ENCODE data around the gene BORCS5.

BORCS5 gene

GRCh38 chr12:12433203-12433731 lies 76.4 kb downstream of the BORCS5 start:
- no peak for DNase-seq (ENCODE audit: low spot score)

DNA sequence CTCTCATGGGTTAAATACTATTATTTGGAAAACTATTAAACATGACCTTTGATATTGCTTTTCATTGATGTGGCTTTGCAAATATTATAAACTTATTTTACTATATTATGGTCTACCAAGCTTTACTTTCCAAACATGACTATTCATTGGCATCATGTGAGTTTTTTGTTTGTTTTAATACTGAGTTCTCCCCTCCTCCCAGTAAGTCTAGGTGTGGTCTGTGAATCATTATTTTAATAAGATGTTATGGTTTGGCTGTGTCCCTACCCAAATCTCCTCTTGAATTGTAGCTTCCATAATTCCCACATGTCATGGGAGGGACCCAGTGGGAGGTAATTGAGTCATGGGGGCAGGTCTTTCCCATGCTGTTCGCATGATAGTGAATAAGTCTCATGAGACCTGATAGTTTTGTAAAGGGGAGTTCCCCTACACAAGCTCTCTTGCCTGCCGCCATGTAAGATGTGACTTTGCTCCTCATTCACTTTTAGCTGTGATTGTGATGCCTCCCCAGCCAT lies 80.0 kb downstream of the BORCS5 start:
- no peak for DNase-seq (ENCODE audit: low spot score)

GRCh38 chr12:12439636-12440035 lies 82.8 kb downstream of the BORCS5 start:
- peak; percentile 16 for DNase-seq (ENCODE audit: low spot score)

- no peak for DNase-seq (ENCODE audit: low spot score)
Observed at GRCh38 chr12:12440784-12441428, 84.0 kb downstream of the BORCS5 start.

DNA sequence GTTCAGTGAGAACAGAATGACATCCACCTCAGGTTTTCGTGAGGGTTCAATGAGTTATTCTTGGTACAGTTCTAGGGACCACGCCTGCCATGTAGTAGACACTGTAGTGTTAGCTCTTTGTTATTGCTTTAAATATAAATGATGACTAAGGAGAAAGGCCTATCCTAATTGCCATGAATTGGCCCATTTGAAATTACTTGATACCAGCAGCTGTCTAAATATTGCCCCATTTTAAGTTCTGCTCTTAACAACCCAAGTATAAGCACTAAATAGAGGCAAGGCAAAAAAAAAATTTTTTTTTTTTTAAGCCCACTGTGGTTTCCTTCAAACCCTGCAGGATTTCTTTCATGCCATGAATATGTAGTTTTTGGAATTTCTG lies 84.5 kb downstream of the BORCS5 start:
- DNase-seq (ENCODE audit: low spot score): no peak

GRCh38 chr12:12441843-12442461 lies 85.1 kb downstream of the BORCS5 start:
- no peak for DNase-seq (ENCODE audit: low spot score)

DNA sequence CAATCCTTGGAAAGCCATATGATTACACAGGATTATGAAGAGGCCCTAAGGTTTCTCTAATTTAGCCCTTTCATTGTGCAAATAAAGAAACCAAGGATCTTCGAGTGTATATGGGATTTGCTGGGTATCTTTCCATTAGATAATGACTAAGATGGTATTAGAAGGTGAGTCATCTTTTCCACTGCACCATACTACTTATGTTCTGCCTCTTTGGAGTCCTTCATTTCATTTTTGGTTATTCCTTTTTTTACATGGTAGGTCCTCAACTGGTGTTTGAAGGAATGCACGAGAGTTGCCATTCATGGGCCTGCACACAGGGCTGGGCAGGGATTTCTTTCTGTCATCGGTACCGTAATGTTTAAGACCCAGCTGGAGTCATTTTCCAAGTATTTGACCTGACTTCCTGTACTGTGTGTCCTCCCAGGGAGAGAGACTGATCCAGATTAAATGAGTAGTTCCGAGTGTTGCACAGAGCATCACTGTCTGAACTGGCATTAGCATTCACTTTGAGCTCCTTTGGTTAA lies 85.7 kb downstream of the BORCS5 start:
- no peak for DNase-seq (ENCODE audit: low spot score)

DNA sequence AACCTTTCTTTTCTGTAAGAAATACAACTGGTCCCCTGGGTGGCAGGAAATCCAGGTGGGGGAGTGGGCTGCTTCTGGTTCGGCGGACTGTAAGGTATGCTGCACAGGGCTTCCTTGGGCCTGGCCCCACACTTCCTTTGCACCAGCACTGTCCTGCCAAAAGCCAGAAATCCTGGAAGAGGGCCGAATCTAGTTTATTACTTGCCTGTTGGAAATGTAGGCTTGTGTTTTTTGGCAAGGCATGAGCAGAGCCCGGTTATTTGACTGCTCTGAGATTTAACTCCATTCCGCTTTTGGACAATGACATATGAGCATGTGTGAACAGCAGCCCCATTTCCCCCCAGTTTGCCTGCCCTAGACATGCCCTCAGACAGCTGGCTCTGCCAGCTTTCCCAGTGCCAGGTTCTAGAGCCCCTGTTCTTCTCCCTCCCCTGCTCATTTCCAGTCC lies 86.6 kb downstream of the BORCS5 start:
- DNase-seq (ENCODE audit: low spot score): no peak

- DNase-seq (ENCODE audit: low spot score): peak; percentile 37
Observed at GRCh38 chr12:12445165-12445881, 88.4 kb downstream of the BORCS5 start.

GRCh38 chr12:12445882-12446181 lies 89.0 kb downstream of the BORCS5 start:
- no peak for DNase-seq (ENCODE audit: low spot score)

DNA sequence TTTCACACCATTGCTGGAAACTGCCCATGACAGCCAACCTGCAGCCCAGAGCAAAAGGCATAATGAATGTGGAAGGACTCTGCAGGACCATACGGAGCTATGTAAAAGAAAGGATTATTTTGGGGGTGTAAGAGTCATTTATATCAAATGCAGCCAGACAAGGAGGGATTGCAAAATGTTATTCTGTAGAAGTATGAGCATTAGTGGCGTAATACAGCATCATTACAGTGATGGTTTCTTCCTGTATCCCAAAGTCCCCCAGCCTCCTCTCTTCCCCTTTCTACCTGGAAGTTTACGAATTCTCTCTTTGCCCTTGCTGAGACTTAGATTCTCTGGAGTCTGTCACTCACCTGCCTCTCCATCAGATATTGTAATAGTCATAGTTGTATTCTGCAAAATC lies 89.9 kb downstream of the BORCS5 start:
- no peak for DNase-seq (ENCODE audit: low spot score)

- DNase-seq (ENCODE audit: low spot score): no peak
Observed at GRCh38 chr12:12447236-12447635, 90.4 kb downstream of the BORCS5 start.

GRCh38 chr12:12447837-12448236 lies 91.0 kb downstream of the BORCS5 start:
- no peak for DNase-seq (ENCODE audit: low spot score)

DNA sequence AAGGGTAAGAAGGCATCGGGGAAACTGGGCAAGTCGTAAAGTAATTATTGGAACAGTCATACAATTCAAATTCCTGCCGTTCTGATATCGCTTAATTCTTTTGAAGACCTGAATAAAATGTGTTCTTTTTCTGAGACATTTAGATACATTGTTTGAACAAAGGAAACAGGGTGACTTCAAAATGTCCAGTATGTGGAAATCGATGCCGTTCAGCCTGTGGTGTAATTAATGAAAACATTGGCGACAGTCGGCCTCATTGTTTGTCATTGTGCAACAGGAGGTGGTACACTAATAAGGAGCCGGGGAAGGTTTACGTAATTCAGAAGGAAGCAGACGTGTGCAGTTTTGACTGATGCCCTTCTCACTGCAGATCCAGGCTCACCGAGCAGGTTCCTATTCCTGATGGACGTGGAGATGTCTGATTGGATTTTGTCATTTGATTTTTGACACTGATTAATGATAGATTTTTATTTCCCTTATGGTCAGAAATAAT lies 92.7 kb downstream of the BORCS5 start:
- no peak for DNase-seq (ENCODE audit: low spot score)

DNA sequence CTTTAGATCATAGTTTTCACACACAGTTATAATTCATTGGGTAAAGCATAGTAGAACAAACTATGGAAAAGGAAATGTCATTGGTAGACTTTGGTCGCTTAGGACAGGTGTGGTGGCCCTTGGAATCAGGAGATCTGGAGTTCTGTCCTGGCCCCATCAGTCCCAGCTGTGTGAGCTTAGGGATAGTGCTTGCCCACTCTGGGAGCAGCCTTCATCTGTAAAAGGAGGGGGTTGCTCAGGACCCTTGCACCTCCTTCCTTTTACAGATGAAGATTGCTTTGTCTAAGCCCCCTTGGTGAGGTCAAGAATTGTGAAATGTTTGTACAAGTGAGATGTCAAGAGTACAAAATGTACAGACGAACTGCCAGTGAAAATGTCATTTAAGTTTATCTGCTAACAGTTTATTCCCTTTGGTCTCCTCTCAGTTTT lies 93.2 kb downstream of the BORCS5 start:
- DNase-seq (ENCODE audit: low spot score): no peak

GRCh38 chr12:12451098-12451497 lies 94.2 kb downstream of the BORCS5 start:
- no peak for DNase-seq (ENCODE audit: low spot score)

GRCh38 chr12:12452326-12452902 lies 95.5 kb downstream of the BORCS5 start:
- no peak for DNase-seq (ENCODE audit: low spot score)

DNA sequence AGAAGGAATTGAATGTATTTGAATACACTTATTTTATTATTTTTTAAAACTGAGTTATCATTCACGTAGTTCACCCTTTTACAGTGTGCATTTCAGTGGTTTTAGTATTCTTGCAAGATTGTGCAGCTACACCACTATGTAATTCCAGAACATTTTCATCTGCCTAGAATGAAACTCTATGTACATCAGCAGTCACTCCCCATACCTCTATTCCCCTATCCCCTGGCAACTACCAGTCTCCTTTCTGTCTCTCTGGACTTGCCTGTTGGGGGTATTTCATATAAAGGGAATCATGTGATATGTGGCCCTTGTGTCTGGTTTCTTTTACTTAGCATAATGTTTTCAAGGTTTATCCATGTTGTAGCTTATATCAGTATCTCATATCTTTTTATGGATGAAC lies 96.8 kb downstream of the BORCS5 start:
- DNase-seq (ENCODE audit: low spot score): no peak

DNA sequence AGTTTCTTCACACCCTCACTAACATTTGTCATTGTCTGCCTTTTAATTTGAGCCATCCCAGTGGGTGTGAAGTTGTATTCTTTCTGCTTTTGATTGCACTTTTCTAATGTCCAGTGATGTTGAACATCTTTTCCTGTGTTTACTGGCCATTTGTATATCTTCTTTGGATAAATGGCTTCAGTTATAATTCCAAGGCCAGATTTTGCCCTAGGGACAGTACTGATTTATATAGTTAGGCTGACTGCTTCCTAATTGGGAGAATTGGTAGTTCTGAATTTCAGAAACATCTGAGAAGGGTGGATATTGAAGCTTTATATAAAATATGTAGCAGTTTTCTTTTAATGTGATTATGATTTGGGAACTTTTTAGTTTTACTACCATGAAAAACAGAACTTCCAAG lies 97.4 kb downstream of the BORCS5 start:
- DNase-seq (ENCODE audit: low spot score): no peak

DNA sequence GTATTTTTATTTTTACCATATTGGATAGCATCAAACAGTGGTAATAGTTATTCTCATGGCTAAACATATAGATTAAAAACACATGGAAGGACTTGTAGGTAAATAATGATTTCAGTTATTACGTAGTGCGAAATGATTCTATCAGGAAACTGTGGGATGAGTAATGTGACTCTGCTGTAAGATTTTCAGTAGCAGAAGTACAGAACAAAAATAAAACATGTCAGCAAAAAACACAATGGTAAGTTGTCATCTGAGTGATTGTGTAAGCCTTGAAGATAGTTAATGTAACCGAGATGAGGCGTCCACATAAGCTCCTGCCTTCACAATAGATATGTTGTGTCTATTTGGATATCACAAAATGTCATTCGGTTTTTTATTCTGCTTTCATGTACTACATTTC lies 99.8 kb downstream of the BORCS5 start:
- no peak for DNase-seq (ENCODE audit: low spot score)

- no peak for DNase-seq (ENCODE audit: low spot score)
Observed at GRCh38 chr12:12460935-12461922, 104.4 kb downstream of the BORCS5 start.
